ENCODE data around the gene LRRC59.

Gene LRRC59

GRCh38 chr17:50361561-50362480, 35.5 kb downstream of the LRRC59 start:
- H3K4me3 ChIP-seq (replicated peaks; ENCODE audit: low read depth, low read length), result no peak overlapping the region
- DNase-seq (ENCODE audit: extremely low read depth, low read depth), result peak; percentile 39
- TF ChIP-seq, protein P1, sequence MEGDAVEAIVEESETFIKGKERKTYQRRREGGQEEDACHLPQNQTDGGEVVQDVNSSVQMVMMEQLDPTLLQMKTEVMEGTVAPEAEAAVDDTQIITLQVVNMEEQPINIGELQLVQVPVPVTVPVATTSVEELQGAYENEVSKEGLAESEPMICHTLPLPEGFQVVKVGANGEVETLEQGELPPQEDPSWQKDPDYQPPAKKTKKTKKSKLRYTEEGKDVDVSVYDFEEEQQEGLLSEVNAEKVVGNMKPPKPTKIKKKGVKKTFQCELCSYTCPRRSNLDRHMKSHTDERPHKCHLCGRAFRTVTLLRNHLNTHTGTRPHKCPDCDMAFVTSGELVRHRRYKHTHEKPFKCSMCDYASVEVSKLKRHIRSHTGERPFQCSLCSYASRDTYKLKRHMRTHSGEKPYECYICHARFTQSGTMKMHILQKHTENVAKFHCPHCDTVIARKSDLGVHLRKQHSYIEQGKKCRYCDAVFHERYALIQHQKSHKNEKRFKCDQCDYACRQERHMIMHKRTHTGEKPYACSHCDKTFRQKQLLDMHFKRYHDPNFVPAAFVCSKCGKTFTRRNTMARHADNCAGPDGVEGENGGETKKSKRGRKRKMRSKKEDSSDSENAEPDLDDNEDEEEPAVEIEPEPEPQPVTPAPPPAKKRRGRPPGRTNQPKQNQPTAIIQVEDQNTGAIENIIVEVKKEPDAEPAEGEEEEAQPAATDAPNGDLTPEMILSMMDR (IDR thresholded peaks at IDR 0.05; ENCODE audit: low read depth, low read length, missing control alignments), result peak; percentile 80

GRCh38 chr17:50360486-50361115, 36.7 kb downstream of the LRRC59 start:
- no peak for DNase-seq (ENCODE audit: extremely low read depth, low read depth)
- H3K4me3 ChIP-seq (replicated peaks; ENCODE audit: low read depth, low read length), result no peak overlapping the region
- TF ChIP-seq, protein P1 (IDR thresholded peaks at IDR 0.05; ENCODE audit: low read depth, low read length, missing control alignments), result no peak

DNA sequence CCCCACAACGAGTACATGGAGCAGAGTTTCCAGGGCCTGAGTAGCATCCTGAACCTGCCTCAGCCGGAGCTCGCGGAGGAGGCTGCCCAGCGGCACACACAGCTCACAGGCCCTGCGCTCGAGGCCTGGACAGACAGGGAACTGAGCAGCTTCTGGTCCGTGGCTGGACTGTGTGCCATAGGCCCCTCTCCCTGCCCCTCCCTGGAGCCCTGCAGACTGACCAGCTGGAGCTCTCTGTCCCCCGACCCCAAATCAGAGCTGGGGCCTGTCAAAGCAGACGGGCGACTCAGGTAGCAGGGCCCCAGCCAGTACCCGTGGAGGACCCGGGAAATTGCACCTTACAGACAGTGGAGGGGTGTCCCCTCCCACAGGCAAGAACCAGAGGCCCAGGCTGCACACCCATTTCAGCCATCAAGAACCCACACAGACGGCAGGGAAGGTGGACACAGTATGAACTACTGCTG, 37.3 kb downstream of the LRRC59 start:
- no peak for DNase-seq (ENCODE audit: extremely low read depth, low read depth)
- TF ChIP-seq, protein P1 (IDR thresholded peaks at IDR 0.05; ENCODE audit: low read depth, low read length, missing control alignments), result no peak
- no peak overlapping the region for H3K4me3 ChIP-seq (replicated peaks; ENCODE audit: low read depth, low read length)

DNA sequence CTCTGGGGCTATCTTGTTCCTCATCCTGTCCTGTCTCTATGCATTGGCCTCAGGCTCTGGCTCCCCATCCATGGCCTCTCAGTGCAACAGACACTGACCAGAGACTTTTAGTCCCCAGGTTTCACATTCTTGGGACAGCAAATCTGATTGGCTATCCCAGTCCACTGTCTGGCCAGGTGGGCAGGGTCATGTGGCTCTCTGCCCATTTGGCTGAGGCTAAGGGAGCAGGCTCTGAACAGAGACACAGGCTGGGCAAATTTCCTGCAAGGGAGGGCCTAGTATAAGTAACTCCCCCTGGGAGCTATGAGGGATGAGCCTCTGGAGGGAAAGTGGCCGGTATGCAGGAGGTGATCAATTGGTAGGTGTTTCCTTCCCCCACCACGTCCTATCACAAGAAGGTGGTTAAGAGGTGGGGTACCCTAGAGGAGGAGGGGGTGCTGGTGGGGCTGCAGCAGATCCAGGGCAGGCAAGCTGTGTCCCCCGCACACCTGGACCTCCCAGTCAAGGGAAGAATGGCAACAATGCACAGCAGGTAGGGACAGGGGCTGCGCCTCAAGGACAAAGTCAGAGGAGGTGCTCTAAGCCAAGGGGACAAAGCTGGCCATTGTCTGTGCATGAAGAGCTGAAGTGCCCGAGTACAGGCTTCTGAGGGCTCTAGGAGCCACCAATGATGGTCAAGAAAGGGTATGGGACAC, 38.2 kb downstream of the LRRC59 start:
- H3K4me3 ChIP-seq (replicated peaks; ENCODE audit: low read depth, low read length), result no peak overlapping the region
- TF ChIP-seq, protein P1 (IDR thresholded peaks at IDR 0.05; ENCODE audit: low read depth, low read length, missing control alignments), result no peak
- DNase-seq (ENCODE audit: extremely low read depth, low read depth), result no peak

DNA sequence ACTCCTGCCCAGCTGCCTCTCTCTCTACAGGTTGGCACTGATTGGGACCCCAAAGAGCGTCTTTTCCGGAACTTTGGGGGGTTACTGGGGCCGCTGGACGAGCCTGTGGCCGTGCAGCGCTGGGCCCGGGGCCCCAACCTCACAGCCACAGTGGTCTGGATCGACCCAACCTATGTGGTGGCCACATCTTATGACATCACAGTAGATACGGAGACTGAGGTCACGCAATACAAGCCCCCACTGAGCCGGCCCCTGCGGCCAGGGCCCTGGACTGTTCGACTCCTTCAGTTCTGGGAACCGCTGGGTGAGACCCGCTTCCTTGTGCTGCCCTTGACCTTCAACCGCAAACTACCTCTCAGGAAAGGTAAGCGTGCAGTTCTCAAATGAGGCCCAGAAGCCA, 39.1 kb downstream of the LRRC59 start:
- H3K4me3 ChIP-seq (replicated peaks; ENCODE audit: low read depth, low read length), result no peak overlapping the region
- no peak for DNase-seq (ENCODE audit: extremely low read depth, low read depth)
- TF ChIP-seq, protein P1 (IDR thresholded peaks at IDR 0.05; ENCODE audit: low read depth, low read length, missing control alignments), result no peak

DNA sequence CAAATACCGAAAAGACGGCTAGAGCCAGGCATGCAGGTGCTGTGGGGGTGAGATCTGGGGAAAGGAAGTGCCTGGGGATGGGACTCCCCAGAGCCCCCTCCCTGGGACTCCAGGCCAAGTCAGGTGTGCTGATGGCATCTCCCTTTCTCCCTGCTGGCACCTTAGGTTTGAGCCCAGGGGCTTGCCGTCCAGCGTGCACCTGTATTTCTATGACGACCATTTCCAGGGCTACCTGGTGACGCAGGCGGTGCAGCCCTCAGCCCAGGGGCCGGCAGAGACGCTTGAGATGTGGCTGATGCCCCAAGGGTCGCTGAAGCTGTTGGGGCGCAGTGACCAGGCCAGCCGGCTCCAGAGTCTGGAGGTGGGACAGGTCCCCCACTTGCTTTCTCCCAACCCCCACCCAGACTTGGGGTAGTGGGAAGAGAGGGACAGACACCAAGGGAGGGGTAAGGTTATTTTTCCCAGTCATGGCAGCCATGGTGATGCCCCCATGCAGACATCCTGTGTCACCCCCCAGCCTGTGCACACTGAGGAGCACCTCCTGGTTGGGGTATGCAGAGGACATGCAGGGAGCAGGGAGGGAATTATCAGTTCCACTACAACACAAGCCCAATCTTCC, 40.3 kb downstream of the LRRC59 start:
- H3K4me3 ChIP-seq (replicated peaks; ENCODE audit: low read depth, low read length), result no peak overlapping the region
- no peak for DNase-seq (ENCODE audit: extremely low read depth, low read depth)
- TF ChIP-seq, protein P1 (IDR thresholded peaks at IDR 0.05; ENCODE audit: low read depth, low read length, missing control alignments), result no peak

Measured in HFF-Myc (cell line).